Neural cell (in vitro differentiated cells): ENCODE data around the gene RAB5B. TPM values are rescaled to one million over a fixed set of nuclear protein-coding genes. Genes with fewer than 3 reads are reported as not detected.

Experiments used
- H2AFZ ChIP-seq: fragments of 200-600, 300-800 bp; sonication (generic), shearing (Covaris generic); 2 replicates; pipeline ENCODE4 v1.6.0; 2014; ENCODE audit warnings: low read depth, mild to moderate bottlenecking, antibody characterized with exemption, low read length, moderate library complexity
- H3F3A ChIP-seq: fragments of 200-600 bp; shearing (Covaris generic); 2 replicates; pipeline ENCODE4 v1.6.1; 2016; ENCODE audit warnings: mild to moderate bottlenecking, moderate library complexity, mixed read lengths, antibody characterized with exemption, low read length; ENCODE audit not compliant: insufficient read depth, poor library complexity, severe bottlenecking
- H3K27ac ChIP-seq: fragments of 200-600, 300-800 bp; sonication (generic), shearing (Covaris generic); 2 replicates; pipeline ENCODE4 v1.5.1; 2014; ENCODE audit warnings: mild to moderate bottlenecking, low read length, moderate library complexity
- H3K27me3 ChIP-seq: fragments of 300-800, 200-600 bp; sonication (generic), shearing (Covaris generic); 2 replicates; pipeline ENCODE4 v1.6.0; 2014; ENCODE audit warnings: mild to moderate bottlenecking, low read depth, low read length, moderate library complexity; ENCODE audit not compliant: insufficient read depth
- H3K36me3 ChIP-seq: fragments of 300-800, 200-600 bp; sonication (generic), shearing (Covaris generic); 2 replicates; pipeline ENCODE4 v1.5.1; 2014; ENCODE audit warnings: mild to moderate bottlenecking, antibody characterized with exemption, low read length, moderate library complexity; ENCODE audit not compliant: insufficient read depth
- H3K4me2 ChIP-seq: fragments of 300-800, 200-600 bp; sonication (generic), shearing (Covaris generic); 2 replicates; pipeline ENCODE4 v1.6.0; 2014; ENCODE audit warnings: mild to moderate bottlenecking, low read length
- H3K4me3 ChIP-seq: fragments of 300-800, 200-600 bp; sonication (generic), shearing (Covaris generic); 2 replicates; pipeline ENCODE4 v1.5.1; 2014; ENCODE audit warnings: mild to moderate bottlenecking, low read length, moderate library complexity
- H3K79me2 ChIP-seq: fragments of 200-600 bp; shearing (Covaris generic); replicated peaks from 2 replicates; pipeline ENCODE4 v1.6.0; 2014; ENCODE audit warnings: mild to moderate bottlenecking, low read length, moderate library complexity; ENCODE audit not compliant: insufficient read depth
- H3K9ac ChIP-seq: fragments of 300-800, 200-600 bp; sonication (generic), shearing (Covaris generic); 2 replicates; pipeline ENCODE4 v1.6.1; 2016; ENCODE audit warnings: mild to moderate bottlenecking, low read length, mixed read lengths
- H3K9me2 ChIP-seq: fragments of 200-600 bp; shearing (Covaris generic); 2 replicates; pipeline ENCODE4 v1.6.1; 2016; ENCODE audit warnings: mild to moderate bottlenecking, low read length, mixed read lengths; ENCODE audit not compliant: insufficient read depth
- H3K9me3 ChIP-seq: fragments of 200-600, 300-800 bp; sonication (generic), shearing (Covaris generic); 2 replicates; pipeline ENCODE4 v1.6.1; 2016; ENCODE audit warnings: mild to moderate bottlenecking, mixed run types, low read length, moderate library complexity, mixed read lengths
- H4K20me1 ChIP-seq: fragments of 200-600 bp; shearing (Covaris generic); 2 replicates; pipeline ENCODE4 v1.6.1; 2016; ENCODE audit warnings: mild to moderate bottlenecking, mixed run types; ENCODE audit not compliant: insufficient read depth
- EP300 ChIP-seq: fragments of 450-650 bp; conservative IDR thresholded peaks from 2 replicates; pipeline ENCODE4 v1.6.1; 2014; ENCODE audit warnings: antibody characterized with exemption, mild to moderate bottlenecking, moderate library complexity; ENCODE audit not compliant: poor library complexity, severe bottlenecking
- EZH2 ChIP-seq: fragments of 200-600, 300-800 bp; shearing (Covaris generic), sonication (generic); IDR thresholded peaks from 2 replicates; pipeline ENCODE4 v1.6.1; 2014; ENCODE audit warnings: antibody characterized with exemption, low read length, borderline replicate concordance, mild to moderate bottlenecking; ENCODE audit not compliant: insufficient read depth, poor library complexity, severe bottlenecking
- MXI1 ChIP-seq: fragments of 450-650 bp; conservative IDR thresholded peaks from 2 replicates; pipeline ENCODE4 v1.6.1; 2014; ENCODE audit warnings: antibody characterized with exemption, mild to moderate bottlenecking; ENCODE audit not compliant: poor library complexity, severe bottlenecking
- POLR2AphosphoS5 ChIP-seq: IDR thresholded peaks from 2 replicates; pipeline ENCODE4 v1.6.1; 2012
- RAD21 ChIP-seq: fragments of 450-650 bp; conservative IDR thresholded peaks from 2 replicates; pipeline ENCODE4 v1.6.1; 2014; ENCODE audit warnings: antibody characterized with exemption, mild to moderate bottlenecking, moderate library complexity
- SMC3 ChIP-seq: fragments of 450-650 bp; conservative IDR thresholded peaks from 2 replicates; pipeline ENCODE4 v1.6.1; 2014; ENCODE audit warnings: antibody characterized with exemption, mild to moderate bottlenecking, moderate library complexity; ENCODE audit not compliant: poor library complexity
- TAF1 ChIP-seq: IDR thresholded peaks from 2 replicates; pipeline ENCODE4 v1.6.1; 2012; ENCODE audit warnings: low read depth
- polyA plus RNA-seq: library from polyadenylated mRNA; depleted of rRNA; stranded (reverse); fragments of >200 nt; gene quantifications from 2 replicates; pipeline ENCODE4 v1.2.3, GENCODE V29; 2014
- TF ChIP-seq, protein P1 (sequence below): IDR thresholded peaks from 2 replicates; pipeline ENCODE4 v1.6.1; 2012; ENCODE audit warnings: borderline replicate concordance
- TF ChIP-seq, protein P2 (sequence below): fragments of 450-650 bp; IDR thresholded peaks from 2 replicates; pipeline ENCODE4 v1.5.1; 2014; ENCODE audit warnings: antibody characterized with exemption, mild to moderate bottlenecking, moderate library complexity; ENCODE audit not compliant: poor library complexity, severe bottlenecking

Gene RAB5B
- polyA plus RNA-seq, 1 donor from 2014 or later: 39.6 TPM

DNA sequence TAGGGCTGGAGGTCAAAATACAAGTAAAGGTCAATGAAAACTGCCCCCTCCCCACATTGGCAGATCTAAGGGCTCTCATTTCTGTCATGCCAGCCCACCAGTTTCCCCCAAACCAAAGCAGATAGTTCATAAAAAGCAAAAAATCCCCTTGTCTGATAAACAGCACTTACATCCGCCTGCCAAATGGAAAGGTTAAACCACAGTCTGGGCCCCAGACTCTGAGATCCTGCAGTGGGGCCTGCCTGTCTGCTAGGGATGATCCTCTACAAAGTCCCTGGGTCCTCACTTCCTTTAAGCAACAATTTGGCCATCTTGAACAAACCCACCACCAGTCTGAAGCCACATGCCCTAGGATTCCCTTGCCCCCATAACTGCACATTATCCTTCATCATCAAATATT, 58.1 kb downstream of the RAB5B start:
- TF ChIP-seq TAF1: no peak
- no peak for TF ChIP-seq RAD21
- no peak for TF ChIP-seq POLR2AphosphoS5
- H3K9me2 ChIP-seq: no peaks in the 10 kb centered on the region
- no peak overlapping the region for H3K4me3 ChIP-seq
- H2AFZ ChIP-seq: no peak overlapping the region
- H3K27ac ChIP-seq: no peak overlapping the region
- H3K36me3 ChIP-seq: peaks cover 11% of the 10 kb centered on the region
- H4K20me1 ChIP-seq: no peaks in the 10 kb centered on the region
- no peak overlapping the region for H3K9ac ChIP-seq
- no peaks in the 10 kb centered on the region for H3K27me3 ChIP-seq
- H3K9me3 ChIP-seq: no peaks in the 10 kb centered on the region
- no peak overlapping the region for H3K4me2 ChIP-seq
- H3F3A ChIP-seq: no peaks in the 10 kb centered on the region
- H3K79me2 ChIP-seq: no peaks in the 10 kb centered on the region

DNA sequence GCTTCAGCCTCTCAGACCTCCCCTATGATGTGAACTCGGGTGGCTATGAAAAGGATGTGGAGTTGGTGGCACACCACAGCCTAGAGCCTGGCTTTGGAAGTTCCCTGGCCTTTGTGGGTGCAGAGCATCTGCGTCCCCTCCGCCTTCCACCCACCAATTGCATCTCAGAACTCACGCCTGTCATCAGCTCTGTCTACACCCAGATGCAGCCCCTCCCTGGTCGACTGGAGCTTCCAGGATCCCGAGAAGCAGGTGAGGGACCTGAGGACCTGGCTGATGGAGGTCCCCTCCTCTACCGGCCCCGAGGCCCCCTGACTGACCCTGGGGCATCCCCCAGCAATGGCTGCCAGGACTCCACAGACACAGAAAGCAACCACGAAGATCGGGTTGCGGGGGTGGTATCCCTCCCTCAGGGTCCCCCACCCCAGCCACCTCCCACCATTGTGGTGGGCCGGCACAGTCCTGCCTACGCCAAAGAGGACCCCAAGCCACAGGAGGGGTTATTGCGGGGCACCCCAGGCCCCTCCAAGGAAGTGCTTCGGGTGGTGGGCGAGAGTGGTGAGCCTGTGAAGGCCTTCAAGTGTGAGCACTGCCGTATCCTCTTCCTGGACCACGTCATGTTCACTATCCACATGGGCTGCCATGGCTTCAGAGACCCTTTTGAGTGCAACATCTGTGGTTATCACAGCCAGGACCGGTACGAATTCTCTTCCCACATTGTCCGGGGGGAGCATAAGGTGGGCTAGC, 60.9 kb downstream of the RAB5B start:
- H3K9me2 ChIP-seq: no peaks in the 10 kb centered on the region
- H2AFZ ChIP-seq: no peak overlapping the region
- TF ChIP-seq EZH2 (no peak), MXI1 (no peak), POLR2AphosphoS5 (no peak), EP300 (no peak), SMC3 (no peak), TAF1 (no peak), RAD21 (no peak)
- TF ChIP-seq, protein P1, sequence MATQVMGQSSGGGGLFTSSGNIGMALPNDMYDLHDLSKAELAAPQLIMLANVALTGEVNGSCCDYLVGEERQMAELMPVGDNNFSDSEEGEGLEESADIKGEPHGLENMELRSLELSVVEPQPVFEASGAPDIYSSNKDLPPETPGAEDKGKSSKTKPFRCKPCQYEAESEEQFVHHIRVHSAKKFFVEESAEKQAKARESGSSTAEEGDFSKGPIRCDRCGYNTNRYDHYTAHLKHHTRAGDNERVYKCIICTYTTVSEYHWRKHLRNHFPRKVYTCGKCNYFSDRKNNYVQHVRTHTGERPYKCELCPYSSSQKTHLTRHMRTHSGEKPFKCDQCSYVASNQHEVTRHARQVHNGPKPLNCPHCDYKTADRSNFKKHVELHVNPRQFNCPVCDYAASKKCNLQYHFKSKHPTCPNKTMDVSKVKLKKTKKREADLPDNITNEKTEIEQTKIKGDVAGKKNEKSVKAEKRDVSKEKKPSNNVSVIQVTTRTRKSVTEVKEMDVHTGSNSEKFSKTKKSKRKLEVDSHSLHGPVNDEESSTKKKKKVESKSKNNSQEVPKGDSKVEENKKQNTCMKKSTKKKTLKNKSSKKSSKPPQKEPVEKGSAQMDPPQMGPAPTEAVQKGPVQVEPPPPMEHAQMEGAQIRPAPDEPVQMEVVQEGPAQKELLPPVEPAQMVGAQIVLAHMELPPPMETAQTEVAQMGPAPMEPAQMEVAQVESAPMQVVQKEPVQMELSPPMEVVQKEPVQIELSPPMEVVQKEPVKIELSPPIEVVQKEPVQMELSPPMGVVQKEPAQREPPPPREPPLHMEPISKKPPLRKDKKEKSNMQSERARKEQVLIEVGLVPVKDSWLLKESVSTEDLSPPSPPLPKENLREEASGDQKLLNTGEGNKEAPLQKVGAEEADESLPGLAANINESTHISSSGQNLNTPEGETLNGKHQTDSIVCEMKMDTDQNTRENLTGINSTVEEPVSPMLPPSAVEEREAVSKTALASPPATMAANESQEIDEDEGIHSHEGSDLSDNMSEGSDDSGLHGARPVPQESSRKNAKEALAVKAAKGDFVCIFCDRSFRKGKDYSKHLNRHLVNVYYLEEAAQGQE: no peak
- TF ChIP-seq, protein P2, sequence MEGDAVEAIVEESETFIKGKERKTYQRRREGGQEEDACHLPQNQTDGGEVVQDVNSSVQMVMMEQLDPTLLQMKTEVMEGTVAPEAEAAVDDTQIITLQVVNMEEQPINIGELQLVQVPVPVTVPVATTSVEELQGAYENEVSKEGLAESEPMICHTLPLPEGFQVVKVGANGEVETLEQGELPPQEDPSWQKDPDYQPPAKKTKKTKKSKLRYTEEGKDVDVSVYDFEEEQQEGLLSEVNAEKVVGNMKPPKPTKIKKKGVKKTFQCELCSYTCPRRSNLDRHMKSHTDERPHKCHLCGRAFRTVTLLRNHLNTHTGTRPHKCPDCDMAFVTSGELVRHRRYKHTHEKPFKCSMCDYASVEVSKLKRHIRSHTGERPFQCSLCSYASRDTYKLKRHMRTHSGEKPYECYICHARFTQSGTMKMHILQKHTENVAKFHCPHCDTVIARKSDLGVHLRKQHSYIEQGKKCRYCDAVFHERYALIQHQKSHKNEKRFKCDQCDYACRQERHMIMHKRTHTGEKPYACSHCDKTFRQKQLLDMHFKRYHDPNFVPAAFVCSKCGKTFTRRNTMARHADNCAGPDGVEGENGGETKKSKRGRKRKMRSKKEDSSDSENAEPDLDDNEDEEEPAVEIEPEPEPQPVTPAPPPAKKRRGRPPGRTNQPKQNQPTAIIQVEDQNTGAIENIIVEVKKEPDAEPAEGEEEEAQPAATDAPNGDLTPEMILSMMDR: no peak
- no peaks in the 10 kb centered on the region for H3K79me2 ChIP-seq
- no peak overlapping the region for H3K4me2 ChIP-seq
- no peak overlapping the region for H3K4me3 ChIP-seq
- no peak overlapping the region for H3K27ac ChIP-seq
- H3K27me3 ChIP-seq: no peaks in the 10 kb centered on the region
- no peaks in the 10 kb centered on the region for H3K36me3 ChIP-seq
- H3F3A ChIP-seq: no peaks in the 10 kb centered on the region
- no peaks in the 10 kb centered on the region for H4K20me1 ChIP-seq
- no peak overlapping the region for H3K9ac ChIP-seq
- no peaks in the 10 kb centered on the region for H3K9me3 ChIP-seq
